ENCODE results near the gene SLC25A29.
"Not testable (repeated sequence)": the region's sequence is repeated elsewhere in the genome, so short reads cannot be mapped to it uniquely, and the experiment has no call there.

SLC25A29 gene

GRCh38 chr14:100303179-100303578, 3.1 kb downstream of the SLC25A29 start:
- Mint-ChIP-seq H3K27me3 (ENCODE audit: low read depth) (no peaks in the 10 kb centered on the region), H3K4me1 (peaks cover 28% of the 10 kb centered on the region), H3K9me3 (no peaks in the 10 kb centered on the region), H3K4me3 (peak overlapping the region in 2 of 3 experiments; percentile 26 to 38), H3K27ac (no peak overlapping the region), H3K36me3 (ENCODE audit: low read depth) (no peaks in the 10 kb centered on the region)
- peak; percentile 33 to 41 (median 37) for TF ChIP-seq CTCF (IDR thresholded peaks at IDR 0.05; ENCODE audit: unreplicated experiment in 3 of 3)

DNA sequence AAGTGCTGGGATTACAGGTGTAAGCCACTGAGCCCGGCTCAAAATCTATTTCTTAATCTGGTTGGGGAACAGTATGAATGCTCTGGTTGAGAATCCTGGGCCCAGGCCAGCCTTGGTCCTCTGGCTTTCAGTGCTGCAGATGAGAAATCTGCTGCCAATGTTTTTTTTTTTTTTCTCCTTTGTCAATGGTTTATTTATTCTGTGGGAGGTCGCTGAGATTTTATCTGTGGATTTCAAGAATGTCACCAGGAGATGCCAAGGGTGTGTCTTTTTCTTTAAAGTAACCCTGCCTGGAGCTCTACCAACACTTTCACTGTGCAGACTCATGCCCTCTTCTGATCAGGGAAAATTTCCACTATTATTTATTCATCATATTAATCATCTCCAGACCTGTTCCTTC, 3.6 kb downstream of the SLC25A29 start:
- Mint-ChIP-seq H3K36me3 (ENCODE audit: low read depth) (no peaks in the 10 kb centered on the region), H3K4me1 (peaks cover 28% of the 10 kb centered on the region), H3K9me3 (no peaks in the 10 kb centered on the region), H3K4me3 (peak overlapping the region in 2 of 3 experiments; percentile 29 to 30), H3K27me3 (ENCODE audit: low read depth) (no peaks in the 10 kb centered on the region), H3K27ac (no peak overlapping the region)
- TF ChIP-seq CTCF (IDR thresholded peaks at IDR 0.05; ENCODE audit: unreplicated experiment in 3 of 3): no peak

GRCh38 chr14:100299238-100299560, 7.0 kb downstream of the SLC25A29 start:
- no peak for TF ChIP-seq CTCF (IDR thresholded peaks at IDR 0.05; ENCODE audit: unreplicated experiment in 3 of 3)
- Mint-ChIP-seq H3K27ac (no peak overlapping the region), H3K9me3 (no peaks in the 10 kb centered on the region), H3K4me1 (peaks cover 25% of the 10 kb centered on the region), H3K27me3 (ENCODE audit: low read depth) (peaks cover 2% of the 10 kb centered on the region), H3K36me3 (ENCODE audit: low read depth) (peaks cover 6% of the 10 kb centered on the region), H3K4me3 (no peak overlapping the region)

DNA sequence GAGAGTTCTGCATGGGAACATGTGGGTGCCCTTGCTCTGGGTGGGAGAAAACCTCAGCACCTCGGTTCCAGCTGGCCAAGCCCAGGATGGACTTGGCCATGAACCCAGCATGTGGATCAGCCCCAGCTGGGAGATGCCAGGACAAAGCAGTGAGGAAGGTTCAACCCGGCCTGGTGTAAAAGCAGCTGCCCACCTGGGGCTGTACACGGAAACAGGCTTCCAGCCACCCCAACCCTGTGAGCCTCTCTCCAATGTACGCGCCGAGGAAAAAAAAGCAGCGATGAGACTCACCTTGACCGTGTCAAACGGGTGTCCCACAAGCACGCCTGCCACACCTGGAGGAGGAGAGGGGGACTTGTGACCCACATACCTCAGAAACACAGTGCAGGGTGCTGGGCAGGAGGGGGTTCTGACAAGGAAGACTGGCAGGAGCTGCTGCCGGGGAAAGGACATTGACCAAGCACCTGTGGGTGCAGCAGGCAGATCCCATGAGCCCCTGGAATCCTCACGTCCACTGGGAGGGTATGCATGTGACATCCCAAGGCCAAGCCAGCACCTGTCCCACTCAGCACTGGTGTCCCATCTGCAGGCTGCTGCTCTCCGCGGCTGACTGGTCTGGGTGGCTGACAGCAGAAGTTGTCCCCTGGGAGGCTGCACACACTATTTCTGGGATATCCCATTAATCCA, 7.5 kb downstream of the SLC25A29 start:
- peaks cover 7% of the 10 kb centered on the region for H3K36me3 Mint-ChIP-seq (ENCODE audit: low read depth)
- H3K4me3 Mint-ChIP-seq: no peak overlapping the region
- H3K27ac Mint-ChIP-seq: peak overlapping the region in 2 of 3 experiments; percentile 11 to 94
- H3K27me3 Mint-ChIP-seq (ENCODE audit: low read depth): peaks cover 3% of the 10 kb centered on the region
- TF ChIP-seq CTCF (IDR thresholded peaks at IDR 0.05; ENCODE audit: unreplicated experiment in 3 of 3): no peak
- peaks cover 25% of the 10 kb centered on the region for H3K4me1 Mint-ChIP-seq
- H3K9me3 Mint-ChIP-seq: no peaks in the 10 kb centered on the region

DNA sequence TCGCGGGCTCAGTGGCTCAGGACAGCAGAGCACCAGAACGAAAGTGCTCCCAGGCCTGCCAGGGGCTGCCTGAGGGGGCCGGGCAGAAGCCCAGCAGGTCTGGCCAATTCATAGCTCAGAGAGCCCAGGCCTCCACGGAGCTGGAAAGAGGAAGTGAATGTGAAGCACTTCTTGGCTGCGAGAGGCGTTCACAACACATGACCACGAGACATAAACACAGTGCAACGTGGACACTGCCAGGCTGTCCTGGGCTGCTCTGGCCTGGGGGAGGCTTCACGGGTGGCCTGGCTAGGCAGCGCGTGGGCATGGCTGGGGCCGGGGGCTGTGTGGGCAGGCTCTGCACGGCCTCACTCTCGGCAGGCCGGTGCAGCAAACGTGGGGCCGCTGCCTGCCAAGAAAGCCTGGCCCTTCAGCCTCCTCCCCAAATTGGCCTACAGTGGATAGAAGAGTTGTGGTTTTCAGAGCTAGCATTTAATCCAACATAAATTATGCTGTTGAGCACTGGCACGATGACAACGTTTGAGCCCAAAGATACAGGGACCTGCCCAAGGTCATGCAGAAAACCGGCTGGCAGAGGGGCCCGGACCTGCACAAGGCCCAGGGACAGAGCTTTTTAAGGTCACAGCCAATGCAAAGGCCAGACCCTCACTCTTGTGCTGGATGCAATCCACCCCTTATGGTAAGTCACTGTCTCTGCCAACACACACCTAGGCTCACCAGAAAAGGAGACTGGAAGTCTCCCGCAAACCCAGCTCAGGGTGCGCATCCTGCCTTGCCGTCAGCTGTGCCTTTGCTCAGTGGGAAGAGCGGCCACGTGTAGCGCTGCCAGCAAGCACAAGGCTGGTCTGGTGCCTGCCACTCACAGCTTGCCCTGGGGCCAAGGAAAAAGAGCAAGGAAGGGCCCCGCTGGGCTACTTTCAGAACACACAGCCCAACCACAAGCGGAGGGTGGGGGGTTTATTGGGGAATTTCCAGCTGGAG, 8.6 kb downstream of the SLC25A29 start:
- Mint-ChIP-seq H3K27me3 (ENCODE audit: low read depth) (peaks cover 3% of the 10 kb centered on the region), H3K4me3 (no peak overlapping the region), H3K4me1 (peaks cover 25% of the 10 kb centered on the region), H3K27ac (peak overlapping the region in 2 of 3 experiments; percentile 81 to 94), H3K9me3 (no peaks in the 10 kb centered on the region), H3K36me3 (ENCODE audit: low read depth) (peaks cover 10% of the 10 kb centered on the region)
- no peak for TF ChIP-seq CTCF (IDR thresholded peaks at IDR 0.05; ENCODE audit: unreplicated experiment in 3 of 3)

- not testable (repeated sequence) for H3K9me3 Mint-ChIP-seq; H3K4me3 Mint-ChIP-seq; H3K27me3 Mint-ChIP-seq (ENCODE audit: low read depth)
- Mint-ChIP-seq H3K36me3 (ENCODE audit: low read depth) (peaks cover 10% of the 10 kb centered on the region), H3K4me1 (peaks cover 25% of the 10 kb centered on the region), H3K27ac (peak overlapping the region in 1 of 3 experiments; percentile 94)
These were observed 9.5 kb downstream of the SLC25A29 start for GRCh38 chr14:100296729-100297128.

All from nephron (organoid).